ENCODE measurements around the gene AP1M1.

- TF ChIP-seq ZNF202 (tag by site-specific recombination; IDR thresholded peaks at IDR 0.05; ENCODE audit: borderline replicate concordance) (no peak), ZNF24 (tag by site-specific recombination; IDR thresholded peaks at IDR 0.05) (no peak), ZNF335 (tag by site-specific recombination; conservative IDR thresholded peaks at IDR 0.05) (peak; percentile 5; the same call in 1 of the 2 replicates), OSR2 (tag by site-specific recombination; IDR thresholded peaks at IDR 0.05) (no peak), CTCF (tag by site-specific recombination; IDR thresholded peaks at IDR 0.05) (peak; percentile 63), ZNF645 (tag by site-specific recombination; IDR thresholded peaks at IDR 0.05) (no peak), ZBTB26 (tag by site-specific recombination; optimal IDR thresholded peaks at IDR 0.05) (no peak), ZBTB11 (tag by site-specific recombination; conservative IDR thresholded peaks at IDR 0.05; ENCODE audit: low read depth) (no peak), ZNF16 (tag by site-specific recombination; IDR thresholded peaks at IDR 0.05; ENCODE audit: low read depth) (no peak), ZNF274 (IDR thresholded peaks at IDR 0.05; ENCODE audit: low read length) (no peak), ZNF274 (tag by site-specific recombination; IDR thresholded peaks at IDR 0.05; ENCODE audit: borderline replicate concordance) (no peak), ZNF529 (tag by site-specific recombination; IDR thresholded peaks at IDR 0.05; ENCODE audit: insufficient replicate concordance) (no peak), ZNF248 (tag by site-specific recombination; IDR thresholded peaks at IDR 0.05) (no peak)
These were observed 12.0 kb upstream of the AP1M1 start for GRCh38 chr19:16185768-16186123.

All from HEK293 (cell line).